Fibroblast of skin of left biceps (primary cell): ENCODE results near the gene LANCL3.

Experiments used
- DNase-seq, 2 experiments: peaks; one replicate each; pipeline ENCODE4 v3.0.0-alpha.2; 2013; ENCODE audit warnings: low read depth in 2 of 2

Gene LANCL3

DNA sequence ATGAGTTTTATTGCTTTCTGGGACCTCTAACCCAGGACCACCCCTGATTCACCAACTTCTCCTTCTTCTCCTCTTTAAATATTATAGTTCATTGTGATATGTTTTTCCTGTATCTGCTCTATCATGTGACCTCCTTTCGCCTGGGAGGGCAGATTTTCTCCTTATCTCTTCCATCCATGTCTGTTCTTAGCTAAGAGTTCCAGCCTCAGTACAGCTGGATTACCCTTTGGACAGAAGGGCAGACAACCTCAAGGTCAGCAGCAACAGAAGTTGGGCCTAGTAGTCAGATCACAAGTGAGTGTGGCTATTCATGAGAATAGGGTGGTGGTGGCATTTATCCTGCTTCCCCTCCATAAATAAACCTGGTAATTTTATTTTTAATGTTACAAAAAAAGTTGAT lies 108.4 kb downstream of the LANCL3 start:
- DNase-seq, result no peak

DNA sequence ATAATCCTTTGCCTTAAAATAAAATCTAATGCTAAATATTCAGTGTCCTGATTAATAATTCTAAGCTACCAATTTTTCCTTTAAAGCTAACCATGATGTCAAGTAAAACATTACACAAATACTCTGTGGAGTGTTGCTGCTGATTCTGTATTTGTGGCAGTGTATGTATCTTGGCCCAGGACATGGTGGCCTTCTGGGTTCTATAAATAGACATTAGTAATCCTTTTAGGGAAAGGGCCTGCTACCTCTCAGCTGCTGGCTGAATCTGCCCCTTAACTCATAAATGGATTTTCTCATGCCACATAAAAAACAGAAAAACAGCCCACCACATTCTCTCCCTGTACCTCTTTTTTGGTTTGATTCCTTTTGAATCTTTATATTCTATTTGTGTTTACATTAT lies 113.0 kb downstream of the LANCL3 start:
- DNase-seq, result no peak

GRCh38 chrX:37684973-37685372 lies 113.5 kb downstream of the LANCL3 start:
- no peak for DNase-seq

- DNase-seq, result no peak
Observed at GRCh38 chrX:37685381-37686359, 114.2 kb downstream of the LANCL3 start, which contains the start of gene XK. Gene XK, plus strand, starts transcription at chrX:37685791. Its CDS starts 171 bp downstream, at chrX:37685962.

GRCh38 chrX:37686369-37686995 lies 115.0 kb downstream of the LANCL3 start:
- no peak for DNase-seq

- DNase-seq, result no peak
Observed at GRCh38 chrX:37686996-37687395, 115.5 kb downstream of the LANCL3 start.

GRCh38 chrX:37690119-37690518 lies 118.7 kb downstream of the LANCL3 start:
- DNase-seq, result no peak

- no peak for DNase-seq
Observed at GRCh38 chrX:37692918-37693317, 121.5 kb downstream of the LANCL3 start.

DNA sequence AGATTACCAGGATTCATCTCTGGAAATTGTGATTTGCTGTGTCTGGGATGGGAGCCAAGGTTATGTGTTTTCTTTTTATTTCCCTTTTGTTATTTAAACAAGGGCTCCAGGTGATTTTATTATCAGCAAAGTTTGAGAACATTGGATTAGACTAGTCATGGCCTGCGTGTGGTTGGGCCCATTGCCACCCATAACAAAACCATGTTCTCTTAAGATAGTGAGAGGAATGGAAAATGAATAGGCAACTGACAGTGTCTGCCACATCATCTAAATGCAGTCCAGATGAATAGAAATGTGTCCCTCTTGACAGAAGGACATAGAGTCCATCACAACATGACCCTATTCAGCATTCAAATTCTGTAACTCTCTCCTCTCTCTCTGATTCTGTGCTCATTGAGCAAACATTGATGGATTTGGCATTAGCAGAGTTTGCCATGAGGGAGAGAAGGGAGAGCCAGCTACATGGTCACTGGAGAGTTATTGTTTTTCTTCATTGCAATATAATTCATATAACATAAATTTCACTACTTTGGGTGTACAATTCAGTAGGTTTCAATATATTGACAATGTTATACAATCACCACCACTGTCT lies 125.8 kb downstream of the LANCL3 start:
- DNase-seq, result no peak

DNA sequence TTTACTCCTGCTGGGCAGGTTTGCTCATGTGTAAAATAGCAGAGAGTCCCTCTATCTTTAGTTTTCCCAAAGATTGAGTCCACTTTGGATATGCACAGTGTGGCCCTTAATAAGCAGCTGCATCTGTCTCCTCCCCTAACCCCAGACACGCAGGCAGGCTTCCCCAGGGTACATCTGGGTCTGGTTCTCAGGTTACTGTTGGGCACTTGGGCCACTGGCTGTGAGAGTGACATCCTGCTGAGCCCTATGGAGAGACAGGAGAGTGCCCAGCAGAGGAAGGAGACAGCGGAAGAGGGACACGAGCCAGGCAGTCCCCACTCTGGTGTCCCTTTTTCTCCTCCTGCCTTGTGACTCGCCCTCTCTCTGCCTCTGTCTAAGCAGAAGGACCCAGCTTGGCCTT lies 130.1 kb downstream of the LANCL3 start:
- DNase-seq, result no peak

- no peak for DNase-seq
Observed at GRCh38 chrX:37711991-37712390, 140.5 kb downstream of the LANCL3 start.

DNA sequence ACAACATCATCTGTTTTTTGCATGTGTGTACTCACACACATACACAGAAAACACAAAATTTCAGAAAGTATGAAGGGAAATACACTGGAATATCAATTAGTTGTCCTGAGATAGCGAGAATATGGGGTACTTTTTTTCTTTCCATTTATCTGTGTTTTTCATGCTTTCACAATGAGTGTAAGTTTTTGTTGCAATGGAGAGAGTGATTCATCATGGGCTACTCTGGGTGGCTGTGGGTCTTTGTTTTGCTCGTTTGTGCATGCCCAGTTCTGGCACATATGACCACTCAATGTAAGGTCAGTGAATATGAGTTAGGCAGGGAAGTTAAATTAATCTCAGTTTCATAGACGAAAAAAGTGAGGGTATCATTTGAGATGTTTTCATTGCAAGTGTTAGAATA lies 141.0 kb downstream of the LANCL3 start:
- no peak for DNase-seq

DNA sequence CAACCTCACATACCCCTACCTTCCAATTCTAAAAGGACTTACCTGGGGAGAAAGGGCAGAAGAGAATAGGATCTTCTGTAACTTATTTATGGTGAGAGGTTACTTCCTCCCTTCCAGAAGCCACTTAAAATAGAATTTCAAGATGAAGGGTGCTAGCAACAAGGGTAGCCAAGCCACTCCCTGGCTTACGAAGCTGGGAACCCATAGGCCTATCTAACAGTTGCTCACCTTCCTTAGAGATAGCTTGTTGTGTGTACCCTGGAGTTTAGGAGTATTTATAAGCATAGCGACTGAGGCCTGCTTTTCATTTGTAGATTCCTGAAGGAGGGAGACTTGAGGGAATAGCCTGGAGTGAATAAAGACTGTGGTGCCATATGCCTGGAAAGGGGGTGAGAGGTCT lies 143.0 kb downstream of the LANCL3 start:
- no peak for DNase-seq

DNA sequence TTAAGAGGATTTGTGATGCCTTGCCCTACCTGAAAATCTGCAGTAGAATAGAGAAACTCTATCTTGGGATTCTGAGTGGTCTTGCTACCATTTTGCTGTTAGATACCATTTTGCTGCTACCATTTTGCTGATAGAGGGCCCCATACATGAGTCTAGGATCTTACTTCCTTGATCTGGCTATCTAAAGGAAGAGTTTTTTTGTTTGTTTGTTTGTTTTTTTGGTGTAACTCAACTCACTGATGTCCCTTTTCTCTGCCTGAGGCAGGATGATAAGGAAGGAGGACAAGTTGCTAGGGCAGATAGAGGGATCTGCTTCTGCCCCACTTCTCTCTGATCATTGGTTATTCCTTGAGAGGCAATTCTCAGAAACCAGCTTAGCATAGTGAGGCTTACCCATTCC lies 145.1 kb downstream of the LANCL3 start:
- DNase-seq, result no peak

DNA sequence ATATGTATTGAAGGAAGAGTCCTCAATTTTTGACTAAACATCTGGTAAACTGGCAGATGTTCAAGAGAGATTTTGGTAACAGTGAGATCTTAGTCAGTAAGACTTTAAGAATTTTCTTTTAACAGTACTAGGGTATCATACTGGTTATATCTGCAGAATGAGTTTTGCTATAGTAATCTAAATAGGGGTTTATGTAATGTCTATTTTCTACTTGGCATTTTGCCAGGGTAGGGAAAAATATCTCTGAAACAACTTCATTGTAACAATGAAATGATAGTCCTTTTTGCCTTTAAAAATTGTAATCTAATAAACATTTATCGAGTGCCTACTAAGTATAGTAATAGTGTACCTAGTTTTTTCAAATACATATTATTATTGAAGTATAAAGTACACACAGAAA lies 146.2 kb downstream of the LANCL3 start:
- DNase-seq, result no peak

DNA sequence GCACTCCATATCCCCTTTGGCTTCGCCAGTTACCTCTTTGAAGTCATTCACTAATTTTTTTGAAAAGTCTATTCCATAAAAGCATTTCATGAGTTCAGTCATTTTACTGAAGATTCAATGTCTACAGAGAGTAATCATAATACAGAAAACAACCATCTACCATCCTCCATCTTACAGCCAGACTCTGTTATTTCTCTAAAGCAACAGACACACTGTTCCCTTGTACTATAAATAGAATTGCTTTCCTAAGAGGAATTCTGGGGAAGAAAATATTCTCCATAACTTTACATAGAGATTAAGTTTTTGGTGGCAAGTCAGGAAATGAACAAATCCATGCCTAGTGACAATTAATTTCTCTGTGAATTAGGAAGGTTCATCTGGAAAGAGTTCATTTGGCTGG lies 151.1 kb downstream of the LANCL3 start:
- DNase-seq, result no peak

GRCh38 chrX:37726346-37726745 lies 154.9 kb downstream of the LANCL3 start:
- no peak for DNase-seq
